Measurements from ENCODE around the gene RBPJL.

- no peak for TF ChIP-seq POLR2A (IDR thresholded peaks at IDR 0.05; ENCODE audit: low read length)
- no peak for TF ChIP-seq CTCF (IDR thresholded peaks at IDR 0.05)
- TF ChIP-seq EHMT2 (IDR thresholded peaks at IDR 0.05; ENCODE audit: low read depth), result no peak
- no peak for TF ChIP-seq REST (IDR thresholded peaks at IDR 0.05)
- TF ChIP-seq RCOR1 (IDR thresholded peaks at IDR 0.05; ENCODE audit: low read depth, low read length), result no peak
- no peak for TF ChIP-seq ESRRA (IDR thresholded peaks at IDR 0.05; ENCODE audit: borderline replicate concordance, low read length)
- no peak for TF ChIP-seq CEBPB (IDR thresholded peaks at IDR 0.05)
- TF ChIP-seq EP300 (IDR thresholded peaks at IDR 0.05), result no peak
- no peak for TF ChIP-seq MAFK (IDR thresholded peaks at IDR 0.05; ENCODE audit: partially characterized antibody)
Observed at GRCh38 chr20:45367126-45367525, 60.5 kb downstream of the RBPJL start.
